Gastroesophageal sphincter (tissue), 3 donors: ENCODE results near the gene ARFIP1.

ENCODE experiments used
- POLR2A ChIP-seq, 2 donors: fragments of 450-650 bp; IDR thresholded peaks; one replicate each; pipeline ENCODE4 v1.6.1; 2017; ENCODE audit warnings: antibody characterized with exemption in 2 of 2, mild to moderate bottlenecking in 2 of 2, moderate library complexity in 1 of 2
- POLR2AphosphoS5 ChIP-seq: sonication (generic); formaldehyde crosslinking; IDR thresholded peaks from one replicate; pipeline ENCODE4 v1.6.1; 2017; ENCODE audit warnings: antibody characterized with exemption
- TF ChIP-seq, protein P1 (sequence below), 4 experiments: fragments of 200-600 bp in 2 of 4; fragments of 450-650 bp in 2 of 4; sonication (generic) in 1 of 4; IDR thresholded peaks; one replicate each; pipeline ENCODE4 v1.5.1; 2017 to 2019; ENCODE audit warnings: antibody characterized with exemption in 4 of 4, mild to moderate bottlenecking in 2 of 4, moderate library complexity in 2 of 4

DNA sequence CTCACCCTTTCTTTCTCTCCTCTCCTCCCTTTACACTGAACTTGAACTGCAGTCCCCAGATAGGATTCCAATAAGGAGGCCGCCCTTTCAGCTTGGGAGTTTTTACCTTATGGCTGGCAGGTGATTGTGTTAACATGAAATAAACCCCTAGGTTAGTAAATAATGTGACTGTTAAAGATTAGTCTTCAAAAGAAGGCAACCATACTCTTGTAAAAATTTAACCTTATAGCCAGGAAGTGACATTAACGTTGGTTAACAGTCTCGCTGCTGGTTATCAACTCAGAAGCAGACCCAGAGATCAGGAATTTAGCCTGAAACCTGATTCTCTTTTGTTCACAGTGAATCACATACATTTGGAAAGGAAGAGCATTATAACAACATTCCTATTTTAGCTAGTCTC lies 171.6 kb downstream of the ARFIP1 start:
- TF ChIP-seq, protein P1, sequence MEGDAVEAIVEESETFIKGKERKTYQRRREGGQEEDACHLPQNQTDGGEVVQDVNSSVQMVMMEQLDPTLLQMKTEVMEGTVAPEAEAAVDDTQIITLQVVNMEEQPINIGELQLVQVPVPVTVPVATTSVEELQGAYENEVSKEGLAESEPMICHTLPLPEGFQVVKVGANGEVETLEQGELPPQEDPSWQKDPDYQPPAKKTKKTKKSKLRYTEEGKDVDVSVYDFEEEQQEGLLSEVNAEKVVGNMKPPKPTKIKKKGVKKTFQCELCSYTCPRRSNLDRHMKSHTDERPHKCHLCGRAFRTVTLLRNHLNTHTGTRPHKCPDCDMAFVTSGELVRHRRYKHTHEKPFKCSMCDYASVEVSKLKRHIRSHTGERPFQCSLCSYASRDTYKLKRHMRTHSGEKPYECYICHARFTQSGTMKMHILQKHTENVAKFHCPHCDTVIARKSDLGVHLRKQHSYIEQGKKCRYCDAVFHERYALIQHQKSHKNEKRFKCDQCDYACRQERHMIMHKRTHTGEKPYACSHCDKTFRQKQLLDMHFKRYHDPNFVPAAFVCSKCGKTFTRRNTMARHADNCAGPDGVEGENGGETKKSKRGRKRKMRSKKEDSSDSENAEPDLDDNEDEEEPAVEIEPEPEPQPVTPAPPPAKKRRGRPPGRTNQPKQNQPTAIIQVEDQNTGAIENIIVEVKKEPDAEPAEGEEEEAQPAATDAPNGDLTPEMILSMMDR (IDR thresholded peaks at IDR 0.05), result no peak
- TF ChIP-seq POLR2AphosphoS5 (no peak), POLR2A (IDR thresholded peaks at IDR 0.05) (no peak)
